HepG2 (cell line): ENCODE results near the gene FAM89B. TPM values are rescaled to one million over a fixed set of nuclear protein-coding genes. Genes with fewer than 3 reads are reported as not detected.

Experiments used
- AHR ChIP-seq: IDR thresholded peaks from 2 replicates; pipeline ENCODE4 v1.6.1; 2018; ENCODE audit warnings: missing genetic modification reagents, missing compliant biosample characterization
- ARID4A ChIP-seq: sonication (generic); formaldehyde crosslinking; IDR thresholded peaks from 2 replicates; pipeline ENCODE4 v1.5.0; 2020; ENCODE audit warnings: mild to moderate bottlenecking, missing genetic modification reagents, borderline replicate concordance
- ASH2L ChIP-seq: fragments of 300-600, 200-600 bp; sonication (generic); IDR thresholded peaks from 2 replicates; pipeline ENCODE4 v1.7.0; 2017; ENCODE audit warnings: low read depth, mild to moderate bottlenecking, moderate library complexity, mixed read lengths, low read length; ENCODE audit not compliant: insufficient read length
- CEBPG ChIP-seq: IDR thresholded peaks from 2 replicates; pipeline ENCODE4 v1.6.1; 2016
- EHMT2 ChIP-seq: fragments of 200-600 bp; sonication (generic); IDR thresholded peaks from 2 replicates; pipeline ENCODE4 v1.7.0; 2017; ENCODE audit warnings: antibody characterized with exemption, low read depth, low read length, borderline replicate concordance
- HNF4A ChIP-seq: sonication (generic); formaldehyde crosslinking; IDR thresholded peaks from 2 replicates; pipeline ENCODE4 v1.4.0; 2020; ENCODE audit warnings: missing genetic modification reagents
- IRF2 ChIP-seq: IDR thresholded peaks from 2 replicates; pipeline ENCODE4 v1.6.1; 2018; ENCODE audit warnings: missing genetic modification reagents, missing compliant biosample characterization
- PHF20 ChIP-seq: sonication (generic); formaldehyde crosslinking; IDR thresholded peaks from 2 replicates; pipeline ENCODE4 v1.5.0; 2020; ENCODE audit warnings: mild to moderate bottlenecking, missing genetic modification reagents
- PHF21A ChIP-seq: sonication (generic); formaldehyde crosslinking; IDR thresholded peaks from 2 replicates; pipeline ENCODE4 v1.5.0; 2020; ENCODE audit warnings: mild to moderate bottlenecking, missing genetic modification reagents
- RFXANK ChIP-seq: IDR thresholded peaks from 2 replicates; pipeline ENCODE4 v1.6.1; 2016
- RXRA ChIP-seq: sonication (generic); formaldehyde crosslinking; IDR thresholded peaks from 2 replicates; pipeline ENCODE4 v1.5.1; 2020; ENCODE audit warnings: missing genetic modification reagents
- SSRP1 ChIP-seq: IDR thresholded peaks from 2 replicates; pipeline ENCODE4 v1.6.1; 2016; ENCODE audit warnings: control low read depth
- TMF1 ChIP-seq: sonication (generic); formaldehyde crosslinking; IDR thresholded peaks from 2 replicates; pipeline ENCODE4 v1.8.1; 2022; ENCODE audit warnings: low read depth, missing genetic modification reagents
- XRCC5 ChIP-seq: fragments of 200-400 bp; formaldehyde crosslinking; optimal IDR thresholded peaks from 2 replicates; pipeline ENCODE3; 2017; ENCODE audit warnings: mild to moderate bottlenecking, low read length
- ZFX ChIP-seq: sonication (generic); formaldehyde crosslinking; IDR thresholded peaks from 2 replicates; pipeline ENCODE4 v1.4.0; 2020; ENCODE audit warnings: mild to moderate bottlenecking, low read depth, missing genetic modification reagents, moderate library complexity
- ZNF143 ChIP-seq: sonication (generic); formaldehyde crosslinking; IDR thresholded peaks from 2 replicates; pipeline ENCODE4 v1.4.0; 2020; ENCODE audit warnings: missing genetic modification reagents
- ZNF235 ChIP-seq: sonication (generic); formaldehyde crosslinking; IDR thresholded peaks from 2 replicates; pipeline ENCODE4 v1.8.1; 2023; ENCODE audit warnings: mild to moderate bottlenecking, missing genetic modification reagents, borderline replicate concordance
- ZNF350 ChIP-seq: sonication (generic); formaldehyde crosslinking; IDR thresholded peaks from 2 replicates; pipeline ENCODE4 v1.4.0; 2020; ENCODE audit warnings: mild to moderate bottlenecking, low read depth, missing genetic modification reagents, borderline replicate concordance
- ZNF441 ChIP-seq: sonication (generic); formaldehyde crosslinking; IDR thresholded peaks from 2 replicates; pipeline ENCODE4 v1.7.0; 2021; ENCODE audit warnings: missing genetic modification reagents, borderline replicate concordance
- ZNF558 ChIP-seq: sonication (generic); formaldehyde crosslinking; IDR thresholded peaks from 2 replicates; pipeline ENCODE4 v1.9.0; 2022; ENCODE audit warnings: mild to moderate bottlenecking, missing genetic modification reagents, borderline replicate concordance
- ZNF567 ChIP-seq: sonication (generic); formaldehyde crosslinking; IDR thresholded peaks from 2 replicates; pipeline ENCODE4 v1.8.1; 2023; ENCODE audit warnings: mild to moderate bottlenecking, missing genetic modification reagents, borderline replicate concordance
- ZNF776 ChIP-seq: sonication (generic); formaldehyde crosslinking; IDR thresholded peaks from 2 replicates; pipeline ENCODE4 v1.4.0; 2020; ENCODE audit warnings: mild to moderate bottlenecking, missing genetic modification reagents
- ZNF839 ChIP-seq: sonication (generic); formaldehyde crosslinking; IDR thresholded peaks from 2 replicates; pipeline ENCODE4 v1.4.0; 2020; ENCODE audit warnings: missing genetic modification reagents, mild to moderate bottlenecking, borderline replicate concordance
- ZSCAN30 ChIP-seq: sonication (generic); formaldehyde crosslinking; IDR thresholded peaks from 2 replicates; pipeline ENCODE4 v1.5.0; 2020; ENCODE audit warnings: mild to moderate bottlenecking, missing genetic modification reagents
- polyA plus RNA-seq, 8 experiments: library from polyadenylated mRNA; depleted of rRNA in 3 of 8; stranded (reverse) in 7 of 8; unstranded in 1 of 8; fragments of >200 nt; fragmentation: Illumina TruSeq in 4 of 8; extraction: Trizol in 4 of 8; gene quantifications; 2 replicates each; pipeline versions ENCODE4 v1.2.1 to v1.2.3, GENCODE V29; 2011 to 2016; ENCODE audit warnings: low read depth in 4 of 8, missing spikeins in 1 of 8, mixed read lengths in 1 of 8; ENCODE audit not compliant: insufficient read depth in 1 of 8
- total RNA-seq, 5 experiments: library from RNA; depleted of rRNA; stranded (reverse); fragments of >200 nt; fragmentation: Illumina TruSeq; extraction: Trizol; gene quantifications; 2 replicates each; pipeline ENCODE4 v1.2.3, GENCODE V29; 2016; ENCODE audit warnings: low read depth in 1 of 5
- TF ChIP-seq, protein P1 (sequence below): sonication (generic); formaldehyde crosslinking; IDR thresholded peaks from 2 replicates; pipeline ENCODE4 v1.4.0; 2020; ENCODE audit warnings: missing genetic modification reagents

The FAM89B gene
- total and polyA plus RNA-seq, 2 of the 13 experiments (the other 11 are each of a cell fraction or from before 2014, with no cell fraction given) = 5.7 to 8.0 TPM

GRCh38 chr11:65557280-65558001 is 14.9 kb upstream of the FAM89B start (continued):
- TF ChIP-seq SSRP1 (CRISPR knock-in tag) = no peak
- no peak for TF ChIP-seq IRF2
- peak; percentile 57; the same call in 1 of the 2 replicates for TF ChIP-seq ZNF441 (CRISPR knock-in tag)
- TF ChIP-seq ARID4A (CRISPR knock-in tag) = peak; percentile 48; the same call in 1 of the 2 replicates
- peak; percentile 36; the same call in 1 of the 2 replicates for TF ChIP-seq TMF1 (CRISPR knock-in tag)
- peak; percentile 88 for TF ChIP-seq ZFX (CRISPR knock-in tag)
- peak; percentile 24; the same call in 1 of the 2 replicates for TF ChIP-seq CEBPG (CRISPR knock-in tag)
- peak; percentile 21; the same call in 1 of the 2 replicates for TF ChIP-seq AHR (CRISPR knock-in tag)
- no peak for TF ChIP-seq ZNF235 (CRISPR knock-in tag)
- TF ChIP-seq ZNF776 (CRISPR knock-in tag) = 0 out of 2 replicates have a peak, but pooled peaks have one; percentile 16
- peak; percentile 66; the same call in 1 of the 2 replicates for TF ChIP-seq ZNF350 (CRISPR knock-in tag)
- no peak for TF ChIP-seq RFXANK (CRISPR knock-in tag)
- peak; percentile 39; the same call in 1 of the 2 replicates for TF ChIP-seq RXRA (CRISPR knock-in tag)
- TF ChIP-seq PHF21A (CRISPR knock-in tag) = peak; percentile 60
- TF ChIP-seq HNF4A = peak; percentile 86
- peak; percentile 31 for TF ChIP-seq ASH2L
- TF ChIP-seq, protein P1, sequence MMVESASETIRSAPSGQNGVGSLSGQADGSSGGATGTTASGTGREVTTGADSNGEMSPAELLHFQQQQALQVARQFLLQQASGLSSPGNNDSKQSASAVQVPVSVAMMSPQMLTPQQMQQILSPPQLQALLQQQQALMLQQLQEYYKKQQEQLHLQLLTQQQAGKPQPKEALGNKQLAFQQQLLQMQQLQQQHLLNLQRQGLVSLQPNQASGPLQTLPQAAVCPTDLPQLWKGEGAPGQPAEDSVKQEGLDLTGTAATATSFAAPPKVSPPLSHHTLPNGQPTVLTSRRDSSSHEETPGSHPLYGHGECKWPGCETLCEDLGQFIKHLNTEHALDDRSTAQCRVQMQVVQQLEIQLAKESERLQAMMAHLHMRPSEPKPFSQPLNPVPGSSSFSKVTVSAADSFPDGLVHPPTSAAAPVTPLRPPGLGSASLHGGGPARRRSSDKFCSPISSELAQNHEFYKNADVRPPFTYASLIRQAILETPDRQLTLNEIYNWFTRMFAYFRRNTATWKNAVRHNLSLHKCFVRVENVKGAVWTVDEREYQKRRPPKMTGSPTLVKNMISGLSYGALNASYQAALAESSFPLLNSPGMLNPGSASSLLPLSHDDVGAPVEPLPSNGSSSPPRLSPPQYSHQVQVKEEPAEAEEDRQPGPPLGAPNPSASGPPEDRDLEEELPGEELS (CRISPR knock-in tag) = 0 out of 2 replicates have a peak, but pooled peaks have one; percentile 19
- TF ChIP-seq PHF20 (CRISPR knock-in tag) = peak; percentile 19; the same call in 1 of the 2 replicates
- no peak for TF ChIP-seq ZNF143 (CRISPR knock-in tag)
- 0 out of 2 replicates have a peak, but pooled peaks have one; percentile 62 for TF ChIP-seq ZNF558 (CRISPR knock-in tag)
- no peak for TF ChIP-seq ZSCAN30 (CRISPR knock-in tag)
- TF ChIP-seq EHMT2 = no peak
- 0 out of 2 replicates have a peak, but pooled peaks have one; percentile 56 for TF ChIP-seq ZNF567 (CRISPR knock-in tag)
- TF ChIP-seq ZNF839 (CRISPR knock-in tag) = peak; percentile 78; the same call in 1 of the 2 replicates
- TF ChIP-seq XRCC5 = peak; percentile 75
